Mucosa of stomach (tissue), 1 donor: ENCODE data around the gene FBXO33.

Experiments
- H3K27me3 ChIP-seq: one replicate; pipeline ENCODE4 v1.7.0; 2013; ENCODE audit warnings: mild to moderate bottlenecking, low read length; ENCODE audit not compliant: control insufficient read depth, insufficient read depth
- H3K36me3 ChIP-seq: one replicate; pipeline ENCODE4 v1.7.0; 2013; ENCODE audit warnings: low read length; ENCODE audit not compliant: control insufficient read depth, insufficient read depth
- H3K4me1 ChIP-seq: one replicate; pipeline ENCODE4 v1.7.0; 2013; ENCODE audit warnings: mild to moderate bottlenecking, low read length; ENCODE audit not compliant: control insufficient read depth, insufficient read depth
- H3K4me3 ChIP-seq: one replicate; pipeline ENCODE4 v1.7.0; 2013; ENCODE audit warnings: low read length
- H3K9ac ChIP-seq: one replicate; pipeline ENCODE4 v1.7.0; 2013; ENCODE audit warnings: mild to moderate bottlenecking, low read length, moderate library complexity
- H3K9me3 ChIP-seq: one replicate; pipeline ENCODE4 v1.7.0; 2013; ENCODE audit warnings: mild to moderate bottlenecking, low read length, moderate library complexity; ENCODE audit not compliant: control insufficient read depth
- donor health status: Pancreatic carcinoma.

FBXO33 gene

DNA sequence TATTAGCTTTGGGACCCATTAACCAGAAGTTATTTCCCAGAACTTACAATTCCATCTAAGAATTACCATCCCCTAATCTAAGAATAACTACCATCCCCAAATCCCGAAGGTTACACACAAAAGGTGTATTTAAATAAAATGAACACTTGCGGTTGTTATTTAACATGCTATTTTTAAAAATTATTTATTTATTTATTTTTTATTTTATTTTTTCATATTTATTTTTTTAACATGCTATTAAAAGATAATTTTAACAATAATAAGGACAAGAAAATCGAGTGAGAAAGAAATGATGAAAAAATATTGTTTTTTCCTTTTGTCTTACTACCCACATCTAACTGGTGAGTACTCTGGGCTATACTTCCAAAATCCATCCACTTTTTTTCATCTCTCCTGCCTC lies 6.3 kb downstream of the FBXO33 start:
- Histone ChIP-seq H3K36me3 (no peaks in the 10 kb centered on the region), H3K9ac (no peak overlapping the region), H3K4me3 (no peak overlapping the region), H3K9me3 (no peaks in the 10 kb centered on the region), H3K27me3 (no peaks in the 10 kb centered on the region), H3K4me1 (peaks cover 3% of the 10 kb centered on the region)

GRCh38 chr14:39423793-39424192 lies 8.4 kb downstream of the FBXO33 start:
- no peak overlapping the region for H3K9ac ChIP-seq
- H3K36me3 ChIP-seq, result no peaks in the 10 kb centered on the region
- no peaks in the 10 kb centered on the region for H3K27me3 ChIP-seq
- no peaks in the 10 kb centered on the region for H3K4me1 ChIP-seq
- no peak overlapping the region for H3K4me3 ChIP-seq
- no peaks in the 10 kb centered on the region for H3K9me3 ChIP-seq

GRCh38 chr14:39422243-39422642 lies 10.0 kb downstream of the FBXO33 start:
- Histone ChIP-seq H3K4me3 (no peak overlapping the region), H3K36me3 (no peaks in the 10 kb centered on the region), H3K27me3 (no peaks in the 10 kb centered on the region), H3K9ac (no peak overlapping the region), H3K9me3 (no peaks in the 10 kb centered on the region), H3K4me1 (no peaks in the 10 kb centered on the region)

DNA sequence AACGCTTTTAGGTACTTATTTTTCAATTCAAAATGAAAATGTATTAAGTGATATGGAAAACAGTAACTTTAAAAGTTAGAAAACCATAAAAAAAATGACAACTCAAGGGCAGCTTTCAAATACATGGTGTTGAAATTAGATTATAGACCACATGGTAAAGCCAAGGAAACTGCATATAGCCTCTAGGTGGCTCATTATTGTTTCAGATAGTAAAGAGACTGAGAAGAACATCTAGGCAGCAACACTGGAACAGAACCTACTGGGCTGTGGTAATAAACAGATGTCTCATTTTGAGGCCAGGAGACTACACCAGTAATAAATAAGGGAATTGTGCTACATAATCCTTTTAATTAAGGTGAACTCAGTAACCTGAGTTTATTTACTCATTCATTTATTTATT lies 13.0 kb downstream of the FBXO33 start:
- Histone ChIP-seq H3K4me1 (no peaks in the 10 kb centered on the region), H3K4me3 (no peak overlapping the region), H3K9ac (no peak overlapping the region), H3K27me3 (no peaks in the 10 kb centered on the region), H3K9me3 (no peaks in the 10 kb centered on the region), H3K36me3 (no peaks in the 10 kb centered on the region)

DNA sequence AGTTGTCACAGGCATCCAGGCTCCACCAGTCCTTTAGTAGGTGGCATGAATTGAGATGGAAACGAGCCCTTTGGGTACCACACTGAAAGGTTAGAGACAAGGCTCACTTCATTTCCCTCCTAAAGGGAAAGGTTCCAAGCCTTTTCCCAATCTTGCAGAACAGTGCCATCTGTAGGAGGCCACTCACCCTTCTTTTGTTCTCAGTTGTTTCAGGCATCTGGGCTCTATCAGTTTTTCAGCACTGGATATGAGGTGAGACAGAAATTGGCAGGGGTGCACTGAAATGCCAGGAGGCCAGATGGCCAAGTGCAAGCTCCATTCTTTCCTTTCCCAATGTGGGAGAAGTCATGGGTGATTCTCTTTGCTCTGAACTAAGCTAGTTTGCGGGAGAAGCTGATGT lies 15.2 kb downstream of the FBXO33 start:
- Histone ChIP-seq H3K4me3 (no peak overlapping the region), H3K27me3 (no peaks in the 10 kb centered on the region), H3K36me3 (no peaks in the 10 kb centered on the region), H3K9me3 (no peaks in the 10 kb centered on the region), H3K9ac (no peak overlapping the region), H3K4me1 (no peaks in the 10 kb centered on the region)

GRCh38 chr14:39416072-39416471 lies 16.2 kb downstream of the FBXO33 start:
- no peak overlapping the region for H3K9ac ChIP-seq

GRCh38 chr14:39406560-39406959 lies 25.7 kb downstream of the FBXO33 start:
- Histone ChIP-seq H3K36me3 (no peaks in the 10 kb centered on the region), H3K4me1 (no peaks in the 10 kb centered on the region), H3K9me3 (no peaks in the 10 kb centered on the region), H3K4me3 (no peak overlapping the region), H3K9ac (no peak overlapping the region), H3K27me3 (no peaks in the 10 kb centered on the region)

More at GRCh38 chr14:39416072-39416471, 16.2 kb downstream of the FBXO33 start:
- H3K36me3 ChIP-seq, result no peaks in the 10 kb centered on the region
- H3K4me3 ChIP-seq, result no peak overlapping the region
- no peaks in the 10 kb centered on the region for H3K27me3 ChIP-seq
- H3K9me3 ChIP-seq, result no peaks in the 10 kb centered on the region
- no peaks in the 10 kb centered on the region for H3K4me1 ChIP-seq

DNA sequence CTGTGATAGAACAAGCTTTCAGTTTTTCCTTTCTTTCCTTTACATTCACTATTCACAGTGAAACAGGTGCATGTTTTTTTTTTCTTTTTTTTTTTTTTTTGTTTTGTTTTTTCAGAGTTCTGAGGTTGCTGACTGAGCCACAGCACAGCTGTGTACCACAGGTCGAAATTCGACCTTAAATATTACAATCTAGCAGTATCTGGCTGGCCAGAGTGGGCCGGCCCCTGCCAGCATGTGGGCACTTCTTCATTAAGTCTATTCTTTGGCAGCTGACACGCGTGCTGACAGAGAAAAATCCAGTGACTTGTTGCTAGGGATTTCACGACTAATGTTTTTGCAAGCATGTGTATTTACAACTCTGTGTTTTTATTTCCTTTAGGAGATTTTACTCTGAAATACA lies 33.9 kb downstream of the FBXO33 start:
- H3K9ac ChIP-seq, result no peak overlapping the region
- no peaks in the 10 kb centered on the region for H3K27me3 ChIP-seq
- no peaks in the 10 kb centered on the region for H3K36me3 ChIP-seq
- H3K4me3 ChIP-seq, result no peak overlapping the region
- no peaks in the 10 kb centered on the region for H3K9me3 ChIP-seq
- H3K4me1 ChIP-seq, result no peaks in the 10 kb centered on the region

DNA sequence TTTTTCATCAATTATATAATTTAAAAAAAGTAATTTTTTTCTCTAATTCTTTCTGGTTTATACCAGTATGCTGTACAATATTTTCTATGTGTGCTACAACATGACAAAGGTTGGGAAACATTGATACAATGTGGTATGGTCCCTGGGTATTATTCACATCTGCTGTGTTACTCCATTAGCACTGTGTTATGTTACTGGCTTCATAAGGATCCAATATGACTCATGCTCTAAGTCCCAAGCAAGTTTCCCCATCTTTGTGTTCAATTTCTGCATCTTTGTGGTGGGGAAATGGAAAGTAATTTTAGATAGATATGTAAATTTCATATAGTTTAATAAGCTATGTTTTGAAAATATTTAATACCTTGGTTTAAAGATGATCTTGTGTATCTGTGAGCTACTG lies 35.8 kb downstream of the FBXO33 start:
- H3K9me3 ChIP-seq, result no peaks in the 10 kb centered on the region
- no peaks in the 10 kb centered on the region for H3K36me3 ChIP-seq

DNA sequence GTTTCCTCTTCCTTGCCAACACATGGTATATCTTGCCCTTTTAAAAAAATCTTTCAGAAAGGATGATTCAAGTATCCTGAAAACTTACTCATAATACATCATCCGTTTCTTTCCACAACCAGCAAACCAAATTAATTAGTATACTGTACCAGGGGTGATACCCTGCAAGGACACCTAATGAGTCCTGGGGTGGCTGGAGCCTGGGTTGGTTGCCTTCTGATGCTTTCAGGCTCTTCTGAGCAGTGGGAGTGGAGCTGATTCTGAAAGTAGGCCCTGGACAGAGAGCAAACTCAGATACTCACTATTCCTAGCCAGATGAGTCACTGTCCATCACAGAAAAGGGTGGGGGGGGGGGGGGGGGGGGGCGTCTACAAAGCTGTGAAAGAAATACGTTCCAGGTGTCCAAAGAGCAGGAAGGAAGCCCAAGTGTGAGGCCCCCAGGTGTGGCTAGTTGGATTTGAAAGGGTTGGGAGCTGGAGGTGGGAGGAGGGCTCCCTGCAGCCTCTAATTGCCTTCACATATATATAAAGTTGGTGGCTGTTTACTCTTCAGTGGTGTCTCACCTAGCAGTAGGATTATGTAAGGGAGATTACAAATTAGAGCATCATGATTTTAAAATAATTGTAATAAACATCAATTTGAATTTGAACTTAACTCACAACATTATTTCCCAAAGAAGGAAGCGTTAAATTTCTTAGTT lies 36.5 kb downstream of the FBXO33 start:
- no peak overlapping the region for H3K4me3 ChIP-seq
- H3K27me3 ChIP-seq, result no peaks in the 10 kb centered on the region
- no peaks in the 10 kb centered on the region for H3K4me1 ChIP-seq
- H3K9me3 ChIP-seq, result no peaks in the 10 kb centered on the region
- no peak overlapping the region for H3K9ac ChIP-seq
- no peaks in the 10 kb centered on the region for H3K36me3 ChIP-seq

More for the DNA sequence above, 35.8 kb downstream of the FBXO33 start:
- Histone ChIP-seq H3K27me3 (no peaks in the 10 kb centered on the region), H3K4me3 (no peak overlapping the region), H3K4me1 (no peaks in the 10 kb centered on the region), H3K9ac (no peak overlapping the region)

- no peak overlapping the region for H3K9ac ChIP-seq
- H3K4me3 ChIP-seq, result no peak overlapping the region
- H3K27me3 ChIP-seq, result no peaks in the 10 kb centered on the region
- H3K9me3 ChIP-seq, result no peaks in the 10 kb centered on the region
- H3K36me3 ChIP-seq, result no peaks in the 10 kb centered on the region
- no peaks in the 10 kb centered on the region for H3K4me1 ChIP-seq
Observed at GRCh38 chr14:39393289-39393688, 38.9 kb downstream of the FBXO33 start.

DNA sequence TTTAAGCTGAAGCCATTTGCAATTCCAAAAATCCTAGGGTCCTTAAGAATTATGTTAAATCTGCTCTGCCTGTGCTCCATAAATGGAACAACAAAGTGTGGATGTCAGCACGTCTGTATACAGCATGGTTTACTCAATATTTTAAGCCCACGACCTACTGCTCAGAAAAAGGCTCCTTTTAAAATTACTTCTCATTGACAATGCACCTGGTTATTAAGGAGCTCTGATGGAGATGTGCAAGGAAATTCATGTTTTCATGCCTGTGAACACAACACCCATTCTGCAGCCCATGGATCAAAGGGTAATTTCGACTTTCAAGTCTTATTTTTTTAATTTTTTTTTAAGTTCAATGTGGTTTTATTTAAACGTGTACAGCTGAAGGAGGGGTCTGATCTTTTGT lies 48.1 kb downstream of the FBXO33 start:
- H3K9me3 ChIP-seq, result no peaks in the 10 kb centered on the region
- no peaks in the 10 kb centered on the region for H3K27me3 ChIP-seq
- no peak overlapping the region for H3K4me3 ChIP-seq
- no peak overlapping the region for H3K9ac ChIP-seq
- no peaks in the 10 kb centered on the region for H3K4me1 ChIP-seq
- no peaks in the 10 kb centered on the region for H3K36me3 ChIP-seq

- no peak overlapping the region for H3K4me3 ChIP-seq
- H3K9ac ChIP-seq, result no peak overlapping the region
- no peaks in the 10 kb centered on the region for H3K36me3 ChIP-seq
- H3K4me1 ChIP-seq, result no peaks in the 10 kb centered on the region
- no peaks in the 10 kb centered on the region for H3K9me3 ChIP-seq
- no peaks in the 10 kb centered on the region for H3K27me3 ChIP-seq
Observed at GRCh38 chr14:39383741-39384140, 48.5 kb downstream of the FBXO33 start.
